ENCODE results near the gene MMP12.

- no peak for TF ChIP-seq EZH2 (IDR thresholded peaks at IDR 0.05; ENCODE audit: borderline replicate concordance, low read depth, low read length, severe bottlenecking)
- TF ChIP-seq, protein P1, sequence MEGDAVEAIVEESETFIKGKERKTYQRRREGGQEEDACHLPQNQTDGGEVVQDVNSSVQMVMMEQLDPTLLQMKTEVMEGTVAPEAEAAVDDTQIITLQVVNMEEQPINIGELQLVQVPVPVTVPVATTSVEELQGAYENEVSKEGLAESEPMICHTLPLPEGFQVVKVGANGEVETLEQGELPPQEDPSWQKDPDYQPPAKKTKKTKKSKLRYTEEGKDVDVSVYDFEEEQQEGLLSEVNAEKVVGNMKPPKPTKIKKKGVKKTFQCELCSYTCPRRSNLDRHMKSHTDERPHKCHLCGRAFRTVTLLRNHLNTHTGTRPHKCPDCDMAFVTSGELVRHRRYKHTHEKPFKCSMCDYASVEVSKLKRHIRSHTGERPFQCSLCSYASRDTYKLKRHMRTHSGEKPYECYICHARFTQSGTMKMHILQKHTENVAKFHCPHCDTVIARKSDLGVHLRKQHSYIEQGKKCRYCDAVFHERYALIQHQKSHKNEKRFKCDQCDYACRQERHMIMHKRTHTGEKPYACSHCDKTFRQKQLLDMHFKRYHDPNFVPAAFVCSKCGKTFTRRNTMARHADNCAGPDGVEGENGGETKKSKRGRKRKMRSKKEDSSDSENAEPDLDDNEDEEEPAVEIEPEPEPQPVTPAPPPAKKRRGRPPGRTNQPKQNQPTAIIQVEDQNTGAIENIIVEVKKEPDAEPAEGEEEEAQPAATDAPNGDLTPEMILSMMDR (IDR thresholded peaks at IDR 0.05; ENCODE audit: borderline replicate concordance, extremely low read depth, low read length, poor library complexity, severe bottlenecking) = no peak
These were observed 37.1 kb upstream of the MMP12 start for GRCh38 chr11:102911758-102912481.
